Activated T-helper 17 cell treated with anti-CD3 and anti-CD28 coated beads, Interleukin-2, amount 50 U/mL, for 72 hours (primary cell): Measurements from ENCODE around the gene SUN2. TPM values are rescaled to one million over a fixed set of nuclear protein-coding genes. Genes with fewer than 3 reads are reported as not detected.

ENCODE experiments used
- ATAC-seq: fragments of 150-1000 bp; cut with Tn5 transposase; replicated peaks from 2 replicates; pipeline ENCODE4 v1.10.0; 2021; ENCODE audit warnings: mild to moderate bottlenecking, moderate library complexity
- H3K27ac Mint-ChIP-seq: one replicate; pipeline ENCODE4 v1.8.0; 2022; ENCODE audit warnings: mixed read lengths
- H3K27me3 Mint-ChIP-seq: one replicate; pipeline ENCODE4 v1.8.0; 2022; ENCODE audit warnings: mixed read lengths
- H3K36me3 Mint-ChIP-seq: one replicate; pipeline ENCODE4 v1.8.0; 2022; ENCODE audit warnings: low read depth, mild to moderate bottlenecking, mixed read lengths
- H3K4me1 Mint-ChIP-seq: one replicate; pipeline ENCODE4 v1.8.0; 2022; ENCODE audit warnings: mixed read lengths
- H3K4me3 Mint-ChIP-seq: one replicate; pipeline ENCODE4 v1.8.0; 2022; ENCODE audit warnings: mild to moderate bottlenecking, mixed read lengths
- H3K9me3 Mint-ChIP-seq: one replicate; pipeline ENCODE4 v1.8.0; 2022; ENCODE audit warnings: mixed read lengths
- total RNA-seq, 2 donors: library from RNA; stranded (reverse); gene quantifications; one replicate each; pipeline ENCODE4 v1.2.3, GENCODE V29; 2022

SUN2 gene
- total RNA-seq, 2 donors from 2014 or later, result 193 to 216 TPM

DNA sequence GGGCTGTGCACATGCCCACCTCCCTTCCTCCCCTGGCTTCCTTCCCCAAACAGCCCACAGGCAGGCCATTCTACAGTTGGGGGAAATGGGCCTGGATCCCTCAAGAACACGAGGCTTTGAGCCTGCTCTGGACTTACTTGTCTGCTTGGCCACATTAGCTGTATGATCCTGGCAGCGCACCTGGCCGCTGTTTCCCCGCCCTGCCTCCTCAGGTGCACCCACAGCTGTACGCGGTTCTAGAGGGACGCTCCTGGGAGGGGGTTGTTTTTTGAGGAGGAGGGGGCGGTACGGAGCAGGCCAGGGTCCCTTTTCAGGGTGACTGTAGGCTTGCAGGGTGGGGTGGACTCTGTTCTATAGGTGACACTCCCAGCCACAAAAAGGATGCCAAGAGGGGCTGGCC lies 11.5 kb upstream of the SUN2 start:
- no peaks in the 10 kb centered on the region for H3K27me3 Mint-ChIP-seq
- no peak overlapping the region for H3K4me3 Mint-ChIP-seq
- no peaks in the 10 kb centered on the region for H3K36me3 Mint-ChIP-seq
- no peaks in the 10 kb centered on the region for H3K9me3 Mint-ChIP-seq
- no peaks in the 10 kb centered on the region for H3K4me1 Mint-ChIP-seq
- no peak overlapping the region for H3K27ac Mint-ChIP-seq
- no peak for ATAC-seq

GRCh38 chr22:38766076-38766777 lies 10.4 kb upstream of the SUN2 start:
- ATAC-seq, result peak; percentile 68
- no peaks in the 10 kb centered on the region for H3K27me3 Mint-ChIP-seq
- no peaks in the 10 kb centered on the region for H3K9me3 Mint-ChIP-seq
- H3K36me3 Mint-ChIP-seq, result no peaks in the 10 kb centered on the region
- H3K4me3 Mint-ChIP-seq, result no peak overlapping the region
- H3K27ac Mint-ChIP-seq, result no peak overlapping the region
- no peaks in the 10 kb centered on the region for H3K4me1 Mint-ChIP-seq

DNA sequence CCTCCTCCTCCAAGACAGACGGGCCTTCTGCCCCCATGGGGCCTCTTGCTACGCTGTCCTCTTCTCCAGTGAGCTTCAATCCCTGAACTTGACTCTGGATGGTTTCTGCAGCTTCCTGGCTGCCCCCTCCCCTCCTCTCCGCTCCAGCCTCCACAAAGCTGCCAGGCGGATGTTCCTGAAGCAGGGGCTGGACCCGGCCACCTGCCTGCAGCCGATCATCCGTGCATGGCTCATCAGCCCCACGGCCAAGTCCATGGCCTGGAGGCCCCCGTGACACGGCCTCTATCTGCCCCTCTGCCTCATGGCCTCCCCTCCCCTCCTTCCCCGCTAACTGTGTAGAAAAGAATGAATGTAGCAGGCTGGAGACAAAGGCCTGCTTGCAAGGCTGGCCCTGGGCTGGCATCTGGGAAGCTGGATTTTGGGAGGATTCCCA lies 6.8 kb upstream of the SUN2 start:
- no peaks in the 10 kb centered on the region for H3K36me3 Mint-ChIP-seq
- H3K27me3 Mint-ChIP-seq, result no peaks in the 10 kb centered on the region
- H3K4me3 Mint-ChIP-seq, result no peak overlapping the region
- H3K27ac Mint-ChIP-seq, result no peak overlapping the region
- no peaks in the 10 kb centered on the region for H3K9me3 Mint-ChIP-seq
- ATAC-seq, result no peak
- peaks cover 6% of the 10 kb centered on the region for H3K4me1 Mint-ChIP-seq

DNA sequence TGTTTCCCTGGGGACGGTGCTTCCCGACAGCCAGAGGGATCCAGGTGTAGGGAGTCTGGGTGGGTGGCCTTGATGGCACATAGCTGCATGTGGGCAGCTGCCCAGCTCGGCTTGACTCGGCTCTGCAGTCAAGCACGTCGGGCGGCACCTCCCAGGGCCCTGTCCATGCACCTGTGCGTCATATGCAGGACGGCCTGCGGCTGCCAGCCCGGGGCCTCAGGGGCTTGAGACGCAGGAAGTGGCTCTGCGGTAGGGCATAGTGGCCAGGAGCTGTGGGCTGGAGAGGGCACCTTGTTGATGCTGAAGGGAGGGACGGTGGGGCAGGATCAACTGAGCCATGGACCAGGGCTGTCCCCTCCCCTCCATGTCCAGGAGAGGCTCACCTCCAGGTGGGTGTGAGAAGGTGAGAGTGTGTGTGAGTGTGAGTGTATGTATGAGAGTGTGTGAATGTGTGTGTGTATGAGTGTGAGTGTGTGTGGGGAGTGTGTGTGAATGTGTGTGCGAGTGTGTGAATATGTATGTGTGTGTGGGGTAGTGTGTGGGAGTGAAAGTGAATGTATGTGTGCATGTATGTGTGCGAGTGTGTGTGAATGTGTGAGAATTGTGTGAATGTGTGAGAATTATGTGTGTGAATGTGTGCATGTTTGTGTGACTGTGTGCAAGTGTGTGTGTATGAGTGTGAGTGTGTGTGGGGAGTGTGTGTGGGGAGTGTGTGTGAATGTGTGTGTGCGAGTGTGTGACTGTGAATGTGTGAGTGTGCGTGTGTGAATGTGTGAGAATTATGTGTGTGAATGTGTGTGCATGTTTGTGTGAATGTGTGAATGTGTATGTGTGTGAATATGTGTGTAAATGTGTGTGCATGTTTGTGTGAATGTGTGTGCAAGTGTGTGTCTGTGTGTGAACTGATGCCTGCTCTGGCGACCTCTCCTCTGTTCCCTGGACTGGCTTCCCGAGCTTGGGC lies 5.7 kb upstream of the SUN2 start:
- H3K4me3 Mint-ChIP-seq, result no peak overlapping the region
- H3K27ac Mint-ChIP-seq, result no peak overlapping the region
- H3K9me3 Mint-ChIP-seq, result no peaks in the 10 kb centered on the region
- no peaks in the 10 kb centered on the region for H3K27me3 Mint-ChIP-seq
- no peak for ATAC-seq
- H3K36me3 Mint-ChIP-seq, result peaks cover 3% of the 10 kb centered on the region
- H3K4me1 Mint-ChIP-seq, result peaks cover 17% of the 10 kb centered on the region

DNA sequence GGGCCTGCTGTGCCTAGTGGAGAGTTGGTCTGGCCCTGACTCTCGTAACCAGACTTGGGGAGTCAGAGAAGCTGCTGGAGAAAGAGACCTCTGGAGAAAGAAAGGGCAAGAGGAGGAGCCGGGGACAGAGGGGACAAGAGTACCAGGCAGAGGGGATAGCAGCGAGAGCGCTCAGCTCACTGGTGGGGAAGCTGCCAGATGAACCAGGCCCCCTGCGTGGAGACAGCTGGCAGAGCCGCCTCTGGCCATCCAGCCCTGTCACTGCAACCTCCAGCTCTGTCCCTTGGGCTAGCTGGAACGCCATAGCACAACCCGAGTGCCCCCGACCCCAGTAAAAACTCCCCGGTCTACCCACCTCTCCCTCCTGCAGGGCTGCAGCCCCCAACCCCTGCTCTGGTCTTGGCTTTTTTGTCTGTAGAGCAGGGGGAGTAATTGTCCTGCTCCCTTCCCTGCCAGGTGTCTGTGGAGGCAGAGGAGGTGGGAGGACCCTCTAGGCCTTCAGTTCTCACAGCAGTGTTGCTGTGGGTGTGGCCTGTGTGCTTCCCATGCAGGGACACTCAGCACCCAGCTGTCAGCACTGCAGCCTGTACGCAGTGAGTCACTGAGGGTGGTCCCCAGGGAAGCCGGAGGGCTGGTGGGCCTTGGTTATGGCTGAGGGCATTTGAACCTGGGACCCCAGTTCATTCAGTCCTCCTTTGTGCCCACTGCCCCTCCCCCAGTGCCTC lies 4.8 kb upstream of the SUN2 start:
- Mint-ChIP-seq H3K4me1 (peaks cover 17% of the 10 kb centered on the region), H3K4me3 (no peak overlapping the region), H3K27ac (no peak overlapping the region), H3K36me3 (peaks cover 5% of the 10 kb centered on the region), H3K9me3 (no peaks in the 10 kb centered on the region), H3K27me3 (no peaks in the 10 kb centered on the region)
- ATAC-seq, result no peak

- H3K4me3 Mint-ChIP-seq, result peak overlapping the region; percentile 98
Observed at GRCh38 chr22:38759005-38759404, 3.2 kb upstream of the SUN2 start.

GRCh38 chr22:38758276-38758945 lies 2.6 kb upstream of the SUN2 start:
- Mint-ChIP-seq H3K27ac (peak overlapping the region; percentile 96), H3K4me1 (peaks cover 17% of the 10 kb centered on the region), H3K36me3 (peaks cover 24% of the 10 kb centered on the region), H3K9me3 (no peaks in the 10 kb centered on the region), H3K4me3 (peak overlapping the region; percentile 98), H3K27me3 (no peaks in the 10 kb centered on the region)
- peak; percentile 27 for ATAC-seq

More at GRCh38 chr22:38759005-38759404, 3.2 kb upstream of the SUN2 start:
- Mint-ChIP-seq H3K27me3 (no peaks in the 10 kb centered on the region), H3K9me3 (no peaks in the 10 kb centered on the region), H3K27ac (no peak overlapping the region), H3K36me3 (peaks cover 18% of the 10 kb centered on the region), H3K4me1 (peaks cover 17% of the 10 kb centered on the region)
- no peak for ATAC-seq

- H3K27ac Mint-ChIP-seq, result peak overlapping the region; percentile 96
- ATAC-seq, result no peak
- peak overlapping the region; percentile 98 for H3K4me3 Mint-ChIP-seq
- H3K27me3 Mint-ChIP-seq, result no peaks in the 10 kb centered on the region
- no peaks in the 10 kb centered on the region for H3K9me3 Mint-ChIP-seq
- peaks cover 19% of the 10 kb centered on the region for H3K4me1 Mint-ChIP-seq
- H3K36me3 Mint-ChIP-seq, result peaks cover 34% of the 10 kb centered on the region
Observed at GRCh38 chr22:38757464-38757757, 1.6 kb upstream of the SUN2 start.

GRCh38 chr22:38756711-38757463 lies 1.1 kb upstream of the SUN2 start:
- ATAC-seq, result peak; percentile 5
- H3K9me3 Mint-ChIP-seq, result no peaks in the 10 kb centered on the region
- no peaks in the 10 kb centered on the region for H3K27me3 Mint-ChIP-seq
- H3K4me3 Mint-ChIP-seq, result peak overlapping the region; percentile 98
- peaks cover 39% of the 10 kb centered on the region for H3K36me3 Mint-ChIP-seq
- peaks cover 24% of the 10 kb centered on the region for H3K4me1 Mint-ChIP-seq
- peak overlapping the region; percentile 96 for H3K27ac Mint-ChIP-seq

DNA sequence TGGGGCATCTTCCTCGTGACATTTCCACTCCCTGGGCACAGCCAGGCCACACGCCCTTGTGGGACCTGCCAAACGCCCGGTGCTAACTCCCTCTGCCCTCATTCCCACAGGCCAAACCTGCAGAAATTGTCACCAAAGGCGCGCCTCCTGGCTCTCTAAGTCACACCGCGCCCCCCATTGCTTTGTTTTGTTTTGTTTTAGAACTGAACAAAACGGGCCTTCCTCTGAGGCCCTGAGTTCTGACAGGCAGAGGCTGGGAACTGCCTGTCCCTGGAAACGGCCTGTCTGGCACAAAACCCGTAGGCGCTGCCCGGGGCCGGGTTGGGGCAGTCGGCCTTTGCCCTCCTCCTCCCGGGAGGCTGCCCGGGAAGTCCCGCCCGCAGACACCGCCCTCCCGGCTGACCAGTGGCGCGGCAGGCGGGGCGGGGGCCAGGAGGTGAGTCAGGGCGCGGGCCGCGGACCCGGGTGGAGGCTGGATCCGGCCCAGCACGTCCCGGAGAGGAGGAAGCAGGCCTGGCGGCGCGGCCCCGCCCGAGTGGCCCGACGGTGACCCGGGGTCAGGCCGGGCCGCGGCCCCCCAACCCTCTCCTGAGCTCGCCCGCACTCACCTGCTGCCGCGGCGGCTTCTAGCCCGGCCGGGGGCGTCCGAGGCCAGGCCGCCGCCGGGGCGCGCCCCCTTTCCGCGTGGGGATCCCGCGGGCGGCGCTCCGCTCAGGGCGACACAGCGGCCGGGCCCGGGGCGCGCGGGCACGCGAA lies 465 bp downstream of the SUN2 start:
- Mint-ChIP-seq H3K9me3 (no peaks in the 10 kb centered on the region), H3K27ac (peak overlapping the region; percentile 93), H3K4me1 (peaks cover 31% of the 10 kb centered on the region), H3K36me3 (peaks cover 55% of the 10 kb centered on the region), H3K27me3 (no peaks in the 10 kb centered on the region), H3K4me3 (peak overlapping the region; percentile 98)
- peak; percentile 48 for ATAC-seq

DNA sequence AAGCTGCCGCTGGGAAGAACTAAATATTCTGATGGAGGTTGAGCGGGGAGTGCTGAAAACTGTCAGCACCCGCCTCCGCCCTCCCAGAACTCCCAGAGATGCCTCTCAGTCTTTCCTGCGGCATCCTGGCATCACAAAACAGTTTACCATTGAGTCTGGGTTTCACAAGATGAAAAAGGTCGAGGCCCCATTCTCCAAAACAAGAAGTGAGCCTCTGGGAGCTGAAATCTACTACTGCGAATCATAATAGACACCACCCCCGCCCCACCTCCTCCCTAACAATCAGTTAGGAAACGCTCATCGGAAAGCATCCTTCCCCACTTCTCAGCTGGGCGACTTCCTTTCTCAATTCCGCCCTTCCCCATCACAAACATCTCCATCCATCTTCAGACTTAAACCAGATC lies 1.0 kb downstream of the SUN2 start:
- H3K27ac Mint-ChIP-seq, result peak overlapping the region; percentile 93
- no peaks in the 10 kb centered on the region for H3K27me3 Mint-ChIP-seq
- H3K4me1 Mint-ChIP-seq, result peaks cover 31% of the 10 kb centered on the region
- no peaks in the 10 kb centered on the region for H3K9me3 Mint-ChIP-seq
- peaks cover 61% of the 10 kb centered on the region for H3K36me3 Mint-ChIP-seq
- peak overlapping the region; percentile 88 for H3K4me3 Mint-ChIP-seq
- peak; percentile 9 for ATAC-seq

GRCh38 chr22:38753948-38754750 lies 1.6 kb downstream of the SUN2 start:
- H3K36me3 Mint-ChIP-seq, result peaks cover 67% of the 10 kb centered on the region
- H3K9me3 Mint-ChIP-seq, result no peaks in the 10 kb centered on the region
- peaks cover 31% of the 10 kb centered on the region for H3K4me1 Mint-ChIP-seq
- H3K27ac Mint-ChIP-seq, result peak overlapping the region; percentile 93
- H3K27me3 Mint-ChIP-seq, result no peaks in the 10 kb centered on the region
- peak; percentile 18 for ATAC-seq
- peak overlapping the region; percentile 88 for H3K4me3 Mint-ChIP-seq
